A549 (cell line): ENCODE data around the gene DUSP19.

ENCODE experiments used
- CBX8 ChIP-seq: fragments of 200-600 bp; sonication (generic); IDR thresholded peaks from 2 replicates; pipeline ENCODE4 v1.6.1; 2016
- EP300 ChIP-seq, 2 experiments: fragments of >200 bp; sonication (Bioruptor Twin); formaldehyde crosslinking; IDR thresholded peaks; 2 replicates in 1 of 2; 3 replicates in 1 of 2; pipeline ENCODE4 v1.6.1; 2016 to 2017
- JUN ChIP-seq, 2 experiments: fragments of >200 bp; sonication (Bioruptor Twin); formaldehyde crosslinking; IDR thresholded peaks; 2 replicates in 1 of 2; 3 replicates in 1 of 2; pipeline ENCODE4 v1.6.1; 2016 to 2017
- JUNB ChIP-seq: fragments of >200 bp; sonication (Bioruptor Twin); formaldehyde crosslinking; IDR thresholded peaks from 2 replicates; pipeline ENCODE4 v1.6.1; 2016
- MAFK ChIP-seq: fragments of 450-650 bp; IDR thresholded peaks from 2 replicates; pipeline ENCODE4 v1.6.1; 2014; ENCODE audit not compliant: partially characterized antibody
- MAZ ChIP-seq: fragments of 150-350 bp; IDR thresholded peaks from 2 replicates; pipeline ENCODE4 v1.6.1; 2014; ENCODE audit warnings: antibody characterized with exemption, low read depth, low read length, borderline replicate concordance
- MYC ChIP-seq: IDR thresholded peaks from 2 replicates; pipeline ENCODE4 v1.6.1; 2012; ENCODE audit warnings: mild to moderate bottlenecking, inconsistent platforms, low read length, improper control_type of control experiment, borderline replicate concordance
- POLR2A ChIP-seq: IDR thresholded peaks from 2 replicates; pipeline ENCODE4 v1.6.1; 2012; ENCODE audit warnings: mild to moderate bottlenecking, low read length
- RCOR1 ChIP-seq: fragments of 150-350 bp; IDR thresholded peaks from 2 replicates; pipeline ENCODE4 v1.6.1; 2014; ENCODE audit warnings: antibody characterized with exemption, low read length, low read depth
- TF ChIP-seq, protein P1 (sequence below): fragments of >200 bp; sonication (Bioruptor Twin); formaldehyde crosslinking; IDR thresholded peaks from 3 replicates; pipeline ENCODE4 v1.5.1; 2016
- TF ChIP-seq, protein P2 (sequence below): fragments of 200-600 bp; sonication (generic); IDR thresholded peaks from 2 replicates; pipeline ENCODE4 v1.6.1; 2016; ENCODE audit warnings: antibody characterized with exemption, mild to moderate bottlenecking, moderate library complexity
- TF ChIP-seq, protein P3 (sequence below): IDR thresholded peaks from 2 replicates; pipeline ENCODE4 v1.6.1; 2012

DNA sequence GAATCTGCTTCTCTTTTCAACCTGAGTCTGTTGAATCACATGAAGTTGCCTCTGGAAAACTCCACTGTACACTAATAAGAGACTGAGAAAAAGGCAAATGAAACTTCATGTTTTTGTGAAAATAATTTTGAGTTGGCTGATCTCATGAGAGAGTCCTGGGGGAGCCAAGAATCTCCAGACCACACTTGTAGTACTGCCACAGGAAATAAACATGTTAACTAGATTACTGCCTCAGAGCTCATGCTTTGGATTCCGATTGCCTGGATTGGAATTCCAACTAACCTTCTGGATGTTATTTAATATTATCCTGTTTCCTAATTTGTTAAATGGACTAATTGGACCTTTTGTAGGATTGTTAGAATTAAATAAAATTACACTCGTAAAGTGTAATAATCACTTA lies 70.9 kb downstream of the DUSP19 start:
- TF ChIP-seq, protein P1, sequence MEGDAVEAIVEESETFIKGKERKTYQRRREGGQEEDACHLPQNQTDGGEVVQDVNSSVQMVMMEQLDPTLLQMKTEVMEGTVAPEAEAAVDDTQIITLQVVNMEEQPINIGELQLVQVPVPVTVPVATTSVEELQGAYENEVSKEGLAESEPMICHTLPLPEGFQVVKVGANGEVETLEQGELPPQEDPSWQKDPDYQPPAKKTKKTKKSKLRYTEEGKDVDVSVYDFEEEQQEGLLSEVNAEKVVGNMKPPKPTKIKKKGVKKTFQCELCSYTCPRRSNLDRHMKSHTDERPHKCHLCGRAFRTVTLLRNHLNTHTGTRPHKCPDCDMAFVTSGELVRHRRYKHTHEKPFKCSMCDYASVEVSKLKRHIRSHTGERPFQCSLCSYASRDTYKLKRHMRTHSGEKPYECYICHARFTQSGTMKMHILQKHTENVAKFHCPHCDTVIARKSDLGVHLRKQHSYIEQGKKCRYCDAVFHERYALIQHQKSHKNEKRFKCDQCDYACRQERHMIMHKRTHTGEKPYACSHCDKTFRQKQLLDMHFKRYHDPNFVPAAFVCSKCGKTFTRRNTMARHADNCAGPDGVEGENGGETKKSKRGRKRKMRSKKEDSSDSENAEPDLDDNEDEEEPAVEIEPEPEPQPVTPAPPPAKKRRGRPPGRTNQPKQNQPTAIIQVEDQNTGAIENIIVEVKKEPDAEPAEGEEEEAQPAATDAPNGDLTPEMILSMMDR = no peak
- no peak for TF ChIP-seq POLR2A
- no peak for TF ChIP-seq MYC
- no peak for TF ChIP-seq MAFK
- no peak for TF ChIP-seq MAZ
- TF ChIP-seq JUN (IDR thresholded peaks at IDR 0.05) = no peak
- TF ChIP-seq, protein P2, sequence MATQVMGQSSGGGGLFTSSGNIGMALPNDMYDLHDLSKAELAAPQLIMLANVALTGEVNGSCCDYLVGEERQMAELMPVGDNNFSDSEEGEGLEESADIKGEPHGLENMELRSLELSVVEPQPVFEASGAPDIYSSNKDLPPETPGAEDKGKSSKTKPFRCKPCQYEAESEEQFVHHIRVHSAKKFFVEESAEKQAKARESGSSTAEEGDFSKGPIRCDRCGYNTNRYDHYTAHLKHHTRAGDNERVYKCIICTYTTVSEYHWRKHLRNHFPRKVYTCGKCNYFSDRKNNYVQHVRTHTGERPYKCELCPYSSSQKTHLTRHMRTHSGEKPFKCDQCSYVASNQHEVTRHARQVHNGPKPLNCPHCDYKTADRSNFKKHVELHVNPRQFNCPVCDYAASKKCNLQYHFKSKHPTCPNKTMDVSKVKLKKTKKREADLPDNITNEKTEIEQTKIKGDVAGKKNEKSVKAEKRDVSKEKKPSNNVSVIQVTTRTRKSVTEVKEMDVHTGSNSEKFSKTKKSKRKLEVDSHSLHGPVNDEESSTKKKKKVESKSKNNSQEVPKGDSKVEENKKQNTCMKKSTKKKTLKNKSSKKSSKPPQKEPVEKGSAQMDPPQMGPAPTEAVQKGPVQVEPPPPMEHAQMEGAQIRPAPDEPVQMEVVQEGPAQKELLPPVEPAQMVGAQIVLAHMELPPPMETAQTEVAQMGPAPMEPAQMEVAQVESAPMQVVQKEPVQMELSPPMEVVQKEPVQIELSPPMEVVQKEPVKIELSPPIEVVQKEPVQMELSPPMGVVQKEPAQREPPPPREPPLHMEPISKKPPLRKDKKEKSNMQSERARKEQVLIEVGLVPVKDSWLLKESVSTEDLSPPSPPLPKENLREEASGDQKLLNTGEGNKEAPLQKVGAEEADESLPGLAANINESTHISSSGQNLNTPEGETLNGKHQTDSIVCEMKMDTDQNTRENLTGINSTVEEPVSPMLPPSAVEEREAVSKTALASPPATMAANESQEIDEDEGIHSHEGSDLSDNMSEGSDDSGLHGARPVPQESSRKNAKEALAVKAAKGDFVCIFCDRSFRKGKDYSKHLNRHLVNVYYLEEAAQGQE = no peak
- no peak for TF ChIP-seq EP300 (IDR thresholded peaks at IDR 0.05)
- TF ChIP-seq JUNB = no peak
- TF ChIP-seq CBX8 = no peak
- TF ChIP-seq, protein P3, sequence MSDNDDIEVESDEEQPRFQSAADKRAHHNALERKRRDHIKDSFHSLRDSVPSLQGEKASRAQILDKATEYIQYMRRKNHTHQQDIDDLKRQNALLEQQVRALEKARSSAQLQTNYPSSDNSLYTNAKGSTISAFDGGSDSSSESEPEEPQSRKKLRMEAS = no peak
- TF ChIP-seq RCOR1 = no peak
